Activated naive CD4-positive, alpha-beta T cell treated with anti-CD3 and anti-CD28 coated beads, Interleukin-2, amount 50 U/mL, for 16 hours (primary cell): ENCODE measurements around the gene MYO19.
"Not testable (repeated sequence)": the region's sequence is repeated elsewhere in the genome, so short reads cannot be mapped to it uniquely, and the experiment has no call there.

Source experiments
- DNase-seq: peaks from one replicate; pipeline ENCODE4 v3.0.0-alpha.2; 2020

The MYO19 gene

DNA sequence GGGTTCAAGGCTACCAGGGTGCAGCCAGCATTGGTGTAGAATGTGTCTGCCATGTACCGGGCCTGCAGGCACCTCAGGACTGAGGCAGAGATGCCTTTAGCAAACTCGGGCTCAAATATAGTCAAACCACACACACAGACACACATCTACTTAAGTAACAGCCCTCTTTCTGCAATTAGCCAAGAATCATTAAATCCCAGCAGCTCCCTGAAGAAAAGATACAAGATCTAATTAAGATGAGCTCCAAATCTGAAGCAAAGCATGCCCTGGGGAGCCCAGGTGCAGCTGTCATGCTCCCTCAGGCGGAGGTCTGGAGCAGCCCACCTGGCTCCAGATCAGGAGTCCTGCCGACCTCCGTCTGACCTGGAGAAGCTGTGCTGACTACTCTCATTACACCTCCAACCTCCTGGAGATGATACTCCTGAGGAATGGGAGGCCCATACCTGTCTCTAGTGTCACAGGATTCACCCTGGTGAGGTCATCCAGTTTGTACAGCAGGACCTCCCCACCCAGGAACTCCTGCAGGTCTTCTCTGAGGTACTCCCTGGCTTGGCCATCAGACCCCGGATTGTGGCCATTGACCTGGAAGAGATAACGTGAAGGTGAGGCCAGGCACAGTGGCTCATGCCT lies 6.9 kb downstream of the MYO19 start:
- DNase-seq, result no peak

GRCh38 chr17:36525888-36526287 lies 8.8 kb downstream of the MYO19 start:
- DNase-seq, result no peak

GRCh38 chr17:36525113-36525512 lies 9.6 kb downstream of the MYO19 start:
- DNase-seq, result no peak

GRCh38 chr17:36524428-36524876 lies 10.2 kb downstream of the MYO19 start:
- no peak for DNase-seq

DNA sequence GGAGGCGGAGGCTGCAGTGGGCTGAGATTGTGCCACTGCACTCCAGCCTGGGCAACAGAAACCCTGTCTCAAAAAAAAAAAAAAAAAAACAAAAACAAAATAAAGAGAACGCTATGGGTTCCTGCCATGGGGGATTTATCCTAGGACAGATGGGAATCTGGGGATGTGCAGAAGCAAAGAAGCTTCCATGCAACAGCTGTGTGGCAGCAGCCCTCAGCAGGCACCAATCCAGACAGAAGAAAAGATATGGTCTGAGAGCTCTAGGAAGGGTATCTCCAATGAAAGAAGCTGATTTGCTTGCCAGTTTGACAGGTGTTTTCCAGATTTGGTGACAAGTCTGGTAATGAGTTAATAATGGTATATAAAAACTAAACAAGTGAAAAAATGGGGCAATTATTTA lies 11.6 kb downstream of the MYO19 start:
- no peak for DNase-seq

GRCh38 chr17:36515837-36516236 lies 18.8 kb downstream of the MYO19 start:
- no peak for DNase-seq

- DNase-seq, result no peak
Observed at GRCh38 chr17:36514856-36515255, 19.8 kb downstream of the MYO19 start.

GRCh38 chr17:36512641-36513040 lies 22.0 kb downstream of the MYO19 start:
- no peak for DNase-seq

- DNase-seq, result no peak
Observed at GRCh38 chr17:36511216-36511615, 23.5 kb downstream of the MYO19 start.

DNA sequence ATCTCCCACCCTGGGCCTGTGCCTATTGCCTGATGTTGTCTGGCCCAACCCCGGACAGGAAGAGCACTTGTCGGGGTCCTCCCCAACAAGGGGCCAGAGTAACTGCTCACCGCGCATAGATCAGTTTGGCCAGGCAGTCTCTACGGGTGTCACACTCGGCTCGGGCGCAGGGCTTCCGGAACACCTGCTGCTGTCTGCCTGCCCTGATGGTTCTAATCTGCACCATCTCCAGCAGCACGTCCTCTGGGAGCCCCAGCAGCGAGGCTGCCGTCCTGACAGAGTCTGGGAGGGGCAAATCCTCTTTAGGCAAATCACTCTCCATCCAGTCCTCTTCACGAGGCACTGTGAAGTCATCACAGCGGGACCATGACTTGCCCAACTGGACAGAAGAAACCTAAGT lies 24.0 kb downstream of the MYO19 start:
- no peak for DNase-seq

GRCh38 chr17:36509272-36509985 lies 25.2 kb downstream of the MYO19 start:
- DNase-seq, result no peak

DNA sequence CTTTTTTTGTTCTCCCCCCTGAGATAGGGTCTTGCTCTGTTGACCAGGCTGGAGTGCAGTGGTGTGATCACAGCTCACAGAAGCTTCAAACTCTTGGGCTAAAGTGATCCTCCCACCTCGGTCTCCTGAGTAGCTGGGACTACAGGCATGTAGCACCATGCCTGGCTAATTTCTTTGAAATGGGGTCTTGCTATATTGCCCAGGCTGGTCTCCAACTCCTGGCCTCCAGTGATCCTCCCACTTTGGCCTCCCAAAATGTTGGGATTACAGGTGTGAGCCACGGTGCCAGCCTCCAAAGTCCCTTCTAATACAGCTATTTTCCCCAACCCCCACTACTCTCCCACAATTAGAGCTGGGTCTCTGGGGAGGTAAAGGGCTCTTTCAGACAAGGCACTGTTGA lies 26.2 kb downstream of the MYO19 start:
- not testable (repeated sequence) for DNase-seq

DNA sequence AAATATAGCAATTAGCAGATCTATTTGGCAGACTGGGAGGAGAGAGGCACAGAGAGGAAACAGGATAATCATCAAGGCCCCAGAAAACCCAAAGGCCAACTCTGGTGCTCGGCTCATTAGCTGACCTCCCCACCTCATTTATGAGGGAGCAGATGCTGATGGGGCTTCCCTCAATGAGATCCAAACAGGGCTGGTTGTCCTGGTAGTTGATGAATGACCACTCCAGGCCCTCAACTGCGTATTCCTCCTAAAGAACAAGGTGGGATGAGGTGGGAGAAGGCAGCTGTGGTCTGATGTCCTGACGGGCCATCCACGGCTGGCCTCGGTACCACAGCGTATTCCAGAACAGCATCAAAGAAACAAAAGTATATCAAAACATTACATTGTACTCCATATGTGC lies 27.4 kb downstream of the MYO19 start:
- DNase-seq, result no peak

- DNase-seq, result no peak
Observed at GRCh38 chr17:36506831-36507230, 27.8 kb downstream of the MYO19 start.

DNA sequence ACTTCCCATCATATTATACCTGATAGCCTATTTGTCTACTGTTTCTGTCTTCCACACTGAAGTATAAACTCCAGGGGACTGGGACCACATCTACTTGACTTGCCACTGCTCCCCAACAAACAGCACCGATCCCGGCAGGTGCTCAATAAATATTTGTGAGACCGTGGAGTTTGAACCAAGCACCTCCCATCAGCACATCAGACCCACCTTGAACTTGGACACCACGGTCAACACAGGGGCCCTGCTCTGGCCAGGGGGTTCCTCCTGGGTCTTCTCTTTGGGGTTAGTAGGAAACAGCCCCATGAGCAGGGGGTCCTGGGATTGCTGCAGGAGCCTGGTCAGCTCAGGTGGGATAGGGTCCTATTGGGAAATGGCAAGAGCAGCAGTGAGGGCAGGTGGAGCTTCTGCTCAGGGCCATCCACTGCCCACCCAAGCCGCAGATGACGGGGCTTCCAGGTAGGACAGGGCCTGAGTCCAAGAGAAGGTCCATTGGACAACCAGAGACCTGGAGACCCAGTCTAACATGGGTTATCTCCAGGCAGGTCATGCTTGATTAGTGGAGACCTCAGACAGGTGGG lies 28.3 kb downstream of the MYO19 start:
- DNase-seq, result no peak

DNA sequence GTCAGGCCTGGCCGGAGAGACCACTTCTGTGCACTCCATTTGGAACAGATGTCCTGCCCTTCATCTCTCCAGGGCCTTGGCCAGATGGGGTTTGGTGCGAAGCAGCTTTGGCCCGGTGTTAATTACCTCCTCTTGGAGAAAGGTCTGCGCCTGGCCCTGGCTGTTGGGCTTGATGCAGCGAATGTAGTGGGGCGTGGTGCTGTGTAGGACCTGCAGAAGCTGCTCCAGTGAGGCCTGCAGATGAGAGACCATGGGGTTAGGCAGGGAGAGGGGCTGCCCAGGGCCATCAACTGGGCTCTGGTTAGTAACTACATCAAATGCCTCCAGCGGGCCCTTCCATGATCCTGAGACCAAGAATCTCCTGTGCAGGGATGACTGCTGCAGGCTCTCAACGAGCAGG lies 29.5 kb downstream of the MYO19 start:
- DNase-seq, result no peak

GRCh38 chr17:36504156-36504545 lies 30.5 kb downstream of the MYO19 start:
- no peak for DNase-seq

DNA sequence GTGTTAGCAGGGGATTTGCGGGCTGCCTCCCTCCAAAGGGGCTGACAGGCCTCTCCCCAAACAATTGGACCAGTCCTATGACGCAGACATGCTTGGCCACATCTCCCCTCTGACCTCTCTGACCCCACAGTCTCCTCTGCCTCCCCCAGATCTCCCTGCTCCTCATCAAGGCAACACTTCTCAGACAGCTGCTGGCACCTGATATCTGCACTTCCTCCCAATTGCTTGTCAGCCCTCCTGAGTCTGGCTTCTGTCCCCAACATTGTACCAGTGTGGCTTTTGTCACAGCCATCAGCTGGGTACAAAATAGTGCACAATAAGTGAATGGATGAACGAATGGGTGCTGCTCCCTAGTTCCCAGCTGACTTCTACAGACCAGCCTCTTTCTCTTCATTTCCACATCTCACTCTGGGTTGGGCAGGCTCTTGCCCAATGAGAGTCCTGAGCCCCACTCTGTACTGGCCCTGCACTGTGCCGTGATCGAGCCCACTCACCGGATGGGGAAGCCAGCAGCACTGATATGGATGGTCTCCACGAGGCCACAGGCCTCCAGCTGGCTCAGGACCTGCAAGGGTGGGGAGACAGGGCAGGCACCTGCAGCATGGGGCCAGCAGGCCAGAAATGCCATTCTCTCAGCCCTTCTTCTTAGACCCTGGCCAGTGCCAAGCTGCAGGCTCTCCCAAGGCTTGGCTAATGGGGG lies 31.1 kb downstream of the MYO19 start:
- DNase-seq, result no peak

- no peak for DNase-seq
Observed at GRCh38 chr17:36501963-36502362, 32.7 kb downstream of the MYO19 start.

GRCh38 chr17:36501351-36501750 lies 33.3 kb downstream of the MYO19 start:
- DNase-seq, result no peak

- DNase-seq, result no peak
Observed at GRCh38 chr17:36500745-36501225, 33.9 kb downstream of the MYO19 start.

DNA sequence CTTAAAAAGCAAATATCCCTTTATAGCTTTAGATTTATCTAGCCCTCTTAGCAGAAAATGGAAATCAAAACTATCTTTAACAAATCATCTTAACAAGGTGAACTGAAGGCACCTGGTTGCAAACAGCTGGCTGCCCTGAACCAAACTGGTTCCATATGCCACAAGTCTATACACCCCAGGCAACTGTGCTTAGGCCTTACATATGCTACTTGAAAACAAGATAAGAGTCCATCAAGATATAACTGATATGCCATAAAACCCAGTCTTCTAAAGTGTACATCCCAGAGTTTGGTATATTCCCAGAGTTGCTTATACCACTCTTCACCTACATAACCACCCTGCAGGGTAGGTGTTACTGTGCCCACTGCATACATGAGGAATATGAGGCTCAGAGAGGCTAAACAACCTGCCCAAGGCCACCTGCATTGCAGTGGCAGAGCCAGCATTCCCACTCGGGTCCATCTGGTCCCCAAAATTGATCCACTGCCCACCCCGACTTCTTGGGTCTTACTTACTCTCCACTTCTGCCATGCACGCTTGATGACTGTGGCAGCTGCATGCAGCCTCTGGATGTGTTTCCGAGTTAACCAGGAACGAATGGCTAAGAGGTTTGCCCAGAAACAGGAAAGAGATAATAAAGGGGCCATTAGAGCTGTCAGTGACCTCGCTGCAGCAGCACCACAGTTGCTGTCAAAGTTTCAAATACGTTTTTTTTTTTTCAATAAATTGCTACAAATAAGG lies 35.9 kb downstream of the MYO19 start:
- DNase-seq, result no peak

- no peak for DNase-seq
Observed at GRCh38 chr17:36498155-36498554, 36.5 kb downstream of the MYO19 start.
